NCI-H82 (cell line): ENCODE measurements around the gene ADARB1.

ENCODE experiments used
- DNase-seq: peaks from one replicate; lab custom pipeline; 2025; lab: John Stamatoyannopoulos, UW

Gene ADARB1

GRCh38 chr21:45172420-45172819 is 98.0 kb downstream of the ADARB1 start:
- DNase-seq, result no peak

- no peak for DNase-seq
Observed at GRCh38 chr21:45175326-45176095, 101.1 kb downstream of the ADARB1 start.

- DNase-seq, result no peak
Observed at GRCh38 chr21:45176141-45176540, 101.8 kb downstream of the ADARB1 start.

GRCh38 chr21:45177039-45177438 is 102.7 kb downstream of the ADARB1 start:
- DNase-seq, result no peak

- no peak for DNase-seq
Observed at GRCh38 chr21:45178070-45178608, 103.8 kb downstream of the ADARB1 start.

- no peak for DNase-seq
Observed at GRCh38 chr21:45178971-45179370, 104.6 kb downstream of the ADARB1 start.

GRCh38 chr21:45179568-45180245 is 105.3 kb downstream of the ADARB1 start:
- no peak for DNase-seq

GRCh38 chr21:45180246-45180599 is 105.8 kb downstream of the ADARB1 start:
- no peak for DNase-seq

GRCh38 chr21:45182958-45183357 is 108.6 kb downstream of the ADARB1 start:
- DNase-seq, result no peak

GRCh38 chr21:45183852-45184251 is 109.5 kb downstream of the ADARB1 start:
- DNase-seq, result no peak

- no peak for DNase-seq
Observed at GRCh38 chr21:45184869-45185268, 110.5 kb downstream of the ADARB1 start.

GRCh38 chr21:45186709-45187108 is 112.3 kb downstream of the ADARB1 start:
- DNase-seq, result no peak

GRCh38 chr21:45187646-45188045 is 113.3 kb downstream of the ADARB1 start:
- no peak for DNase-seq

- DNase-seq, result no peak
Observed at GRCh38 chr21:45190013-45190412, 115.6 kb downstream of the ADARB1 start.

- peak; percentile 12 for DNase-seq
Observed at GRCh38 chr21:45192332-45192731, 118.0 kb downstream of the ADARB1 start.

- no peak for DNase-seq
Observed at GRCh38 chr21:45196620-45197019, 122.2 kb downstream of the ADARB1 start.

- no peak for DNase-seq
Observed at GRCh38 chr21:45199201-45199600, 124.8 kb downstream of the ADARB1 start.

GRCh38 chr21:45200031-45200430 is 125.7 kb downstream of the ADARB1 start:
- DNase-seq, result no peak

- no peak for DNase-seq
Observed at GRCh38 chr21:45200581-45201296, 126.4 kb downstream of the ADARB1 start.

- no peak for DNase-seq
Observed at GRCh38 chr21:45202344-45202743, 128.0 kb downstream of the ADARB1 start.

- DNase-seq, result no peak
Observed at GRCh38 chr21:45202889-45203288, 128.5 kb downstream of the ADARB1 start.

GRCh38 chr21:45203983-45204382 is 129.6 kb downstream of the ADARB1 start:
- no peak for DNase-seq

- DNase-seq, result no peak
Observed at GRCh38 chr21:45204395-45204794, 130.0 kb downstream of the ADARB1 start.
